Activated CD8-positive, alpha-beta memory T cell treated with anti-CD3 and anti-CD28 coated beads, Interleukin-2, amount 50 U/mL, for 1 hour (primary cell): Measurements from ENCODE around the gene CENPS.
"Not testable (repeated sequence)": the region's sequence is repeated elsewhere in the genome, so short reads cannot be mapped to it uniquely, and the experiment has no call there.

ENCODE experiments used
- DNase-seq: peaks from one replicate; pipeline ENCODE4 v3.0.0-alpha.2; 2020; ENCODE audit errors: extremely low read depth

CENPS gene

GRCh38 chr1:10419351-10419750 is 10.9 kb upstream of the CENPS start:
- DNase-seq = no peak

GRCh38 chr1:10421637-10422036 is 8.6 kb upstream of the CENPS start:
- no peak for DNase-seq

- DNase-seq = no peak
Measured at GRCh38 chr1:10424034-10424433, 6.2 kb upstream of the CENPS start.

GRCh38 chr1:10424651-10425050 is 5.6 kb upstream of the CENPS start:
- no peak for DNase-seq

- DNase-seq = not testable (repeated sequence)
Measured at GRCh38 chr1:10425826-10426534, 4.3 kb upstream of the CENPS start.

- not testable (repeated sequence) for DNase-seq
Measured at GRCh38 chr1:10426535-10426848, 3.7 kb upstream of the CENPS start.

- no peak for DNase-seq
Measured at GRCh38 chr1:10428984-10429383, 1.2 kb upstream of the CENPS start.

GRCh38 chr1:10429868-10430215 is 391 bp upstream of the CENPS start:
- no peak for DNase-seq

GRCh38 chr1:10431070-10431730 is 967 bp downstream of the CENPS start:
- DNase-seq = no peak

GRCh38 chr1:10432910-10433700 is 2.9 kb downstream of the CENPS start:
- DNase-seq = no peak

GRCh38 chr1:10433790-10434189 is 3.6 kb downstream of the CENPS start:
- DNase-seq = no peak

GRCh38 chr1:10434590-10434989 is 4.4 kb downstream of the CENPS start:
- no peak for DNase-seq

GRCh38 chr1:10437052-10437451 is 6.8 kb downstream of the CENPS start:
- no peak for DNase-seq

GRCh38 chr1:10438677-10439163 is 8.5 kb downstream of the CENPS start:
- no peak for DNase-seq

- DNase-seq = no peak
Measured at GRCh38 chr1:10440305-10440704, 10.1 kb downstream of the CENPS start.

GRCh38 chr1:10440794-10441193 is 10.6 kb downstream of the CENPS start:
- no peak for DNase-seq

GRCh38 chr1:10444248-10444647 is 14.0 kb downstream of the CENPS start:
- no peak for DNase-seq

- no peak for DNase-seq
Measured at GRCh38 chr1:10444795-10445397, 14.7 kb downstream of the CENPS start.

- no peak for DNase-seq
Measured at GRCh38 chr1:10446790-10447422, 16.7 kb downstream of the CENPS start.

- no peak for DNase-seq
Measured at GRCh38 chr1:10449751-10450150, 19.5 kb downstream of the CENPS start, which contains the start of gene CORT. TSS of gene CORT (plus strand) at chr1:10450031. CDS start at chr1:10450224, 193 bp downstream.

GRCh38 chr1:10450156-10450814 is 20.1 kb downstream of the CENPS start:
- no peak for DNase-seq
